Fibroblast of pulmonary artery (primary cell): ENCODE results near the gene STX18.
"Not testable (repeated sequence)": the region's sequence is repeated elsewhere in the genome, so short reads cannot be mapped to it uniquely, and the experiment has no call there.

Source experiments
- DNase-seq: peaks from one replicate; pipeline ENCODE4 v3.0.0-alpha.2; 2010; ENCODE audit warnings: low read depth
- H3K4me3 ChIP-seq: replicated peaks from 2 replicates; pipeline ENCODE4 v1.5.1; 2011; ENCODE audit warnings: low read depth, mild to moderate bottlenecking, control low read depth, low read length, moderate library complexity
- TF ChIP-seq, protein P1 (sequence below): IDR thresholded peaks from 2 replicates; pipeline ENCODE4 v1.5.1; 2011; ENCODE audit warnings: mild to moderate bottlenecking, control low read depth, low read length, inconsistent platforms; ENCODE audit errors: missing control alignments

STX18 gene

DNA sequence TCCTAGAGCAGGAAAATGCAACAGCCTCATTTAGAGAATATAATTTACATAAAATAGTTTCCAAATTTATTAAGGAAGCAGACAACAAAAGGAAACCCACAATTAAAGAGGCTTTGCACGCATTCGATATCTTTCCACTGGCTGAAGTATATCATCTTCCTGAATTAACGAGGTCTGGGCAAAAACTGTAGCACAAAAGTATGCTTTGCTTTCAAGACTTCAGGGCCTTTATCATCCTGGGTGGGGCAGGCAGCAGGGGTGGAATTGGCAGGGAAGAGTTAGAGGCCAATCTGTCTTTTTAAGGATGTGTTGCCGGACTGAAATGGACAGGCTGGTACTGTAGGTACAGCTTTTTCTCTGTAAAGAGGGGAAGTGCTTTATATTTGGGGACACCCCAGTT is 17.0 kb upstream of the STX18 start:
- H3K4me3 ChIP-seq, result no peak overlapping the region
- TF ChIP-seq, protein P1, sequence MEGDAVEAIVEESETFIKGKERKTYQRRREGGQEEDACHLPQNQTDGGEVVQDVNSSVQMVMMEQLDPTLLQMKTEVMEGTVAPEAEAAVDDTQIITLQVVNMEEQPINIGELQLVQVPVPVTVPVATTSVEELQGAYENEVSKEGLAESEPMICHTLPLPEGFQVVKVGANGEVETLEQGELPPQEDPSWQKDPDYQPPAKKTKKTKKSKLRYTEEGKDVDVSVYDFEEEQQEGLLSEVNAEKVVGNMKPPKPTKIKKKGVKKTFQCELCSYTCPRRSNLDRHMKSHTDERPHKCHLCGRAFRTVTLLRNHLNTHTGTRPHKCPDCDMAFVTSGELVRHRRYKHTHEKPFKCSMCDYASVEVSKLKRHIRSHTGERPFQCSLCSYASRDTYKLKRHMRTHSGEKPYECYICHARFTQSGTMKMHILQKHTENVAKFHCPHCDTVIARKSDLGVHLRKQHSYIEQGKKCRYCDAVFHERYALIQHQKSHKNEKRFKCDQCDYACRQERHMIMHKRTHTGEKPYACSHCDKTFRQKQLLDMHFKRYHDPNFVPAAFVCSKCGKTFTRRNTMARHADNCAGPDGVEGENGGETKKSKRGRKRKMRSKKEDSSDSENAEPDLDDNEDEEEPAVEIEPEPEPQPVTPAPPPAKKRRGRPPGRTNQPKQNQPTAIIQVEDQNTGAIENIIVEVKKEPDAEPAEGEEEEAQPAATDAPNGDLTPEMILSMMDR, result no peak
- DNase-seq, result no peak

DNA sequence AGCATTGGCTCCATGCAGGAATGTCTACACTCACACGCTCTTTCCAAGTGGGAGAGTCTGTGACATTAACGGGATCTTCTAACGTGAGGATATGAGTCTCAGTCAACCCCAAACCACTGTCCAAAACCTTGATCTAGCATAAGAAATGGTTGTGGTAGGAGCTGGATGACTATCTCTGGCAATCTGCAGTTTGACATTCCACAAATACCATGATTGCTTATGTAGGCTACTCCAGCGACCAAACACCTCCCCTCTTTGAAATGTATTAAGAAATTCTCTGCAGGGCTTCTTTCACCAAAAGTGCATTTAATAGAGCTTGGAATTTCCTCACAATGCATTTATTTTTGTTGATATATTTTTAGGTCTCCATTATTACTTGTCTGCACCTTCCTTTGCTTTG is 14.1 kb upstream of the STX18 start:
- TF ChIP-seq, protein P1, result no peak
- DNase-seq, result peak; percentile 72
- no peak overlapping the region for H3K4me3 ChIP-seq

DNA sequence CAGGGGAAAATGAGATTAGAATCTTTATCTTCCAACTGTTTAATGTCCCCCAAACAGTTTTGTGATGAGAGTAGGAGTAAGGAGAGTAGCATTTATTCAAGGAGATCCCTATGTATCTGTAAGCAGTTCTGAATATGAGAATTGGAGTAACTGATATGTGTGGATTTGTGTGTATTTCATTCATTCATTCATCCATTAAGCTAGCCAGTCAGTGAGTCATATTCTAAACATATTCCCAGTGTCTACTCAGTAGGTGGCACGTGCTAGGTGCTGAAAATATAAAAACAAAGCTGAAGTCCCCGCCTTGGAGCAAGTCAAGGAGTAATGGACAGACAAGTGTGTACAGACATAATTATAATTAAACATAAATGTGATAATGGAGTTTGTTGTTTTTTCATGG is 12.4 kb upstream of the STX18 start:
- TF ChIP-seq, protein P1, result no peak
- no peak for DNase-seq
- no peak overlapping the region for H3K4me3 ChIP-seq

DNA sequence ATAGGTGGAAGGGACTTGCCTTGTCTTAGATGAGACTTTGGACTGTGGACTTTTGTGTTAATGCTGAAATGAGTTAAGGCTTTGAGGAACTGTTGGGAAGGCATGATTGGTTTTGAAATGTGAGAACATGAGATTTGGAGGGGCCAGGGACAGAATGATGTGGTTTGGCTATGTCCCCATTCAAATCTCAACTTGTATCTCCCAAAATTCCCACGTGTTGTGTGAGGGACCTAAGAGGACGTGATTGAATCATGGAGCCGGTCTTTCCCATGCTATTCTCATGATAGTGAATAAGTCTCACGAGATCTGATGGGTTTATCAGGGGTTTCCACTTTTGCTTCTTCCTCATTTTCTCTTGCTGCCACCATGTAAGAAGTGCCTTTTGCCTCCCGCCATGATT is 10.2 kb upstream of the STX18 start:
- DNase-seq, H3K4me3 ChIP-seq: not testable (repeated sequence)

DNA sequence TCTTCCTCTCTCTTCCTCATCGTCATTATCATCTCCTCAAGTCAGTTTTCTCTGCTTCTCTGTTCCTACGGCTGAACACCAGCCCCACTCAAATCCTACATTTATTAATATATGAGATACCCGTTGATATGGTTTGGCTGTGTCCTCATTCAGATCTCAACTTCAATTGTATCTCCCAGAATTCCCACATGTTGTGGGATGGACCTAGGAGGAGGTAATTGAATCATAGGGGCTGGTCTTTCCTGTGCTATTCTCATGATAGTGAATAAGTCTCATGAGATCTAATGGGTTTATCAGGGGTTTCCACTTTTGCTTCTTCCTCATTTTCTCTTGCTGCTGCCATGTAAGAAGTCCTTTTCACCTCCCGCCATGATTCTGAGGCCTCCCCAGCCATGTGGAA is 8.3 kb upstream of the STX18 start:
- not testable (repeated sequence) for DNase-seq, H3K4me3 ChIP-seq

DNA sequence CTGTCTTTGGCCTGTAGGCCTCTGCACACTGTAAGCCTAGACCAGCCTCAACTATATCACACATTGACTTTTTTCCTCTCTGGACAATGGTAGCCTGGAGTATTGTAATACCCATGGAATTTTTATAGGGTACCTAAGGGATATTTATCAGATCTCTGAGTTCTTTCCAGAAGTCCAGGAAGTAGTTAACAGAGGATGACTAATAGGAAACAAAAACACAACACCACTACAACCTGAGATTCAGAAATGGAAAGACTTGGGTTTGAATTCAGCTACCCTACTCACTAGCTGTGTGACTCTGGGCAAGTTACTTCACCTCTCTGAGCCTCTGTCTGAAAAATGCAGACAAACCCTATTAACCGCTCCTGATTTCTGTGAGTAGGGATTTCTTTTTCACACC is 7.7 kb upstream of the STX18 start:
- TF ChIP-seq, protein P1, result no peak
- H3K4me3 ChIP-seq, result no peak overlapping the region
- DNase-seq, result no peak

DNA sequence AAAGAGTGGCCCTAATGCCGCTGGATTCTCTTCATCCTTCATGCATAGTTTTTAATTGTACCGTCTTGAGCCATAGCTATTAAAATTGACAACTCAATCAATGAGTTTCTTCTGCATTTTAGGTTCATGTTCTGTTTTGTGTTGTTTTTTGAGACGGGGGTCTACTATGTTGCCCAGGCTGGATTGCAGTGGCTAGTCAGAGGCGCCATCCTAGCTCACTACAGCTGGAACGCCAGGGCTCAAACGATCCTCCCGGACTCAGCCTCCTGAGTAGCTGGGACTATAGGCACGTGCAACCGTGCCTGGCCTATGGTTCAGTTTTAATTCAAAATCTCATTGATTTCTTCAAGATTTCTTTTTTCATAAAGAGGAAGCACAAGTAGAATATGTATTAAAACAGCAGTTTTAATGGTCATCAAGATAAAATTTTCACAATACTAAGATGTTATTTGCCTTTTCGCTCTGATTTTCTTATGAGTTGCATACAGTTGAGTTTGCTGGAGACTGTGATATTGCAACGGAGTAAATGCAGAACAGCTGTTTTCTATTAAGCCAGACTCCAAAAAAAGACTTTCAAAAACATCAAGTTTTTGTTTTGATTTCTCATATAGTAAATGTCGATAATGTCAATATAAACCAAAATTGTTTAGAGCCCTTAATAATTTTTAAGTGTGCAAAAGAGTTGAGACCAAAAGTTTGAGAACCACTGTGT is 1.1 kb upstream of the STX18 start:
- no peak for DNase-seq
- peak overlapping the region; percentile 83 for H3K4me3 ChIP-seq
- TF ChIP-seq, protein P1, result no peak

DNA sequence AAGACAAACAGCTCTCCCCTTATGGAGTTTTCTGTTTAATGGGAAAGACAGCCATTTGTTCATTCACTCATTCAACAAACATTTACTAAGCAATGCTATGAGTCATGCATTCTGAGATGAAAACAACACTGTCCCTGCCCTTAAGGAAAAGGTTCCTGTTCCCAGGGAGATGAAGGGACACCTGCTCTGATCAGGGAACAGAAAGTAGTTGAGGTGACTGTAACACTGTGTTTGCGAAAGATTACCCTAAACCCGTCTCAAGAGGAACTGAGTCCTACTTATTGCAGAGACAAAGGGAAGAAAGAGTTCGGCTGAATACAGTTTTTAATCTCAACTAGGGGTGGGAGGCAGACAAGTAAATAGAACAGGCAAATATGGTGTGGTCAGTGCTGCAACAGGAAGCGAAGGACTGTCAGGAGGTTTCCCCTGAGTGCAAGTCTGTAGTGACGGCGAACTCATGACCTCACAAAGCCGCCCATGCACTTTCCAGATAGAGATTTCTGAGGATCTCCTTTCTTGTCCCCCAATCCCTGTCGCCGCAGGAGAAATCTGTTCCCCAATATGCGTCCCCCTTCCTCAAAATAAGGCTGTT is 712 bp downstream of the STX18 start:
- peak; percentile 61 for DNase-seq
- TF ChIP-seq, protein P1, result no peak
- peak overlapping the region; percentile 83 for H3K4me3 ChIP-seq
